Activated CD8-positive, alpha-beta memory T cell treated with anti-CD3 and anti-CD28 coated beads for 36 hours (primary cell): ENCODE data around the gene PRRT1. TPM values are rescaled to one million over a fixed set of nuclear protein-coding genes. Genes with fewer than 3 reads are reported as not detected.

Experiments used
- CTCF ChIA-PET: fragments of 350-600 bp; sonication (Branson Sonifier 250); formaldehyde crosslinking; loops from one replicate; lab custom pipeline; 2021; ENCODE audit warnings: antibody characterized with exemption; lab: Charles Lee
- POLR2A ChIA-PET: fragments of 350-600 bp; sonication (Branson Sonifier 250); formaldehyde crosslinking; loops from one replicate; lab custom pipeline; 2021; ENCODE audit warnings: antibody characterized with exemption; lab: Charles Lee
- total RNA-seq, 2 experiments: library from RNA; stranded (reverse); gene quantifications; one replicate each; pipeline ENCODE4 v1.2.3, GENCODE V29; 2021

Gene PRRT1
- total RNA-seq, 2 experiments from 2014 or later, result 0.61 TPM

DNA sequence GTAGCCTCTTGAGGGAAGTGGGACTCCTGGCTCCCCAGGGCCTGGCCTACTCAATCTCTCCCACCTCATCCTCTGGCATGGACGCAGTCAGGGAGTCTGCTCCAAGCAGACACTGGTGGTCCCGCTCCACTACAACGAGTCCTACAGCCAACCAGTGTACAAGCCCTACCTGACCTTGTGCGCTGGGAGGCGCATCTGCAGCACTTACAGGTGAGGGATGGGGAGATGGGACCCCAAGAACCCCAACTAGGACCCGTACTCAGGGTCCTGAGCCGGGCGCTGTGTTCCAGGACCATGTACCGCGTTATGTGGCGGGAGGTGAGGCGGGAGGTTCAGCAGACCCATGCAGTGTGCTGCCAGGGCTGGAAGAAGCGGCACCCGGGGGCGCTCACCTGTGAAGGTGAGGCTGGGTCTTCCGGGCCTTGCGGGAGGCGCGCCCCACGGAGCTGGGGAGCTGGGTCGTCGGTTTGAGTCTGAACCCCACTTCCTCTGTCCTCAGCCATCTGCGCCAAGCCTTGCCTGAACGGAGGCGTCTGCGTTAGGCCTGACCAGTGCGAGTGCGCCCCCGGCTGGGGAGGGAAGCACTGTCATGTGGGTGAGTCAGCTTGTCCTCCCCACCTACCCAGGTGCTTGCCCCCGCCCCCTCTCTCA is 14.8 kb upstream of the PRRT1 start:
- CTCF ChIA-PET, result no interaction called here
- POLR2A ChIA-PET, result no interaction called here

DNA sequence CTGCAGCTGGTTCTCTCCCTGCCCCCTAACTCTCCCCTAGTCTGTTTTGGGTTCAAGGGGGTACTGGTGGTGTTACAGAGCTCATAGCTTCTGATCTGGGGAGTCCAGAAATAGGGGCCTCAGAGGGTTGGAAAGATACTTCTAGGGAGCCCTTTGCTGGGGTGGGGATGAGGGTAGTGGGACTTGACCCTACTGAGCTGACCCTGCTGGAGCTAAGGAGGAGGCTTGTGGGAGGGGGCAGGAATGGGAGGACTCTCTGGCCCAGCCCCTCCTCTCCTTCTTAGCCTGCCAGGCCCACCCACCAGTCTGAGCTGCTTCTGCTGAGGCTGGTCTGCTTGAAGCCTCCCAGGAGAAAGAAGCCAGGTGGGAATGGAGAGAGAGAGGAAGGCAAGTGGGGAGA is 12.6 kb upstream of the PRRT1 start, which contains the start of gene EGFL8:
Gene EGFL8, plus strand, starts transcription at position 301 of the 400 bp plus-strand sequence. CDS start 1,571 bp downstream, outside the sequence.
- CTCF ChIA-PET, result interaction anchor here (1.6 kb wide), 1 partner anchor 10 kb away, joined by 4 read pairs; no protein-coding TSS in a partner anchor
- POLR2A ChIA-PET, result interaction anchor here (0.6 kb wide), 1 partner anchor 502 kb away, joined by 6 read pairs; no protein-coding TSS in a partner anchor

DNA sequence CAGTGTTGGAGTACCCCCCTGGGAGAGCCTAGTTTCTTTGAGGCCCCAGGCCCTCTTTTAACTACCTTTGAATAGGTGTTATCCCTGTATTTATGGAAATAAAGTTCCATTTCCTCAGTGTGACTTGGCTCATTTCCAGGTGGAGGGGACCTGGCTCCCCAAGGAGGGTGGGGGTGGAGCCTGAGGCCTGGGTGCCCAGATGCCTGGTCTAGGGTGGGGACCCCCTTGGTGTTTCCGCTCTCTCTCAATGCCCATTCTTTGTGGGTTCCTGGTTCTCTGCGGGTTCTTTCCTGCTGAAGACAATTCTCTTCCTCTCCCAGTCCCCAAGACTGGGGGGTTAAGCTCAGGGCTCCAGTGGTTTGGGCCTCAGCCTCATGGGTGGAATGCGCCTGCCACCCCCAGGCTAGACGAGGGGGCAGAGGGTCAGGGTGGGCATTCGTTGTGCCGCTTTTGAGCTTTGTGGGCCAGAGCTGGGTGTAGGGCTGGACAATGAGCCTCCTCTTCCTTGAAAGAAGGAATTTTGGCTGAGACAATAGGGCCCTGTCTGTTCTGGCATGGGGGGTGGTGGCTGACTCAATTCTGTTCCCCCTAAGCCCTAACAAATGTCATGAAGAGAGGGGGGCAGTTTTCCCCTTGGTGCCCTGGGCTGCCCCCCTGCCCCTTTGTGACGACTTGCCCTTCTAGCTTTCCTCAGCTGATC is 12.0 kb upstream of the PRRT1 start:
- POLR2A ChIA-PET, result interaction anchor here (0.6 kb wide), 1 partner anchor 501 kb away, joined by 6 read pairs; no protein-coding TSS in a partner anchor
- CTCF ChIA-PET, result no interaction called here

DNA sequence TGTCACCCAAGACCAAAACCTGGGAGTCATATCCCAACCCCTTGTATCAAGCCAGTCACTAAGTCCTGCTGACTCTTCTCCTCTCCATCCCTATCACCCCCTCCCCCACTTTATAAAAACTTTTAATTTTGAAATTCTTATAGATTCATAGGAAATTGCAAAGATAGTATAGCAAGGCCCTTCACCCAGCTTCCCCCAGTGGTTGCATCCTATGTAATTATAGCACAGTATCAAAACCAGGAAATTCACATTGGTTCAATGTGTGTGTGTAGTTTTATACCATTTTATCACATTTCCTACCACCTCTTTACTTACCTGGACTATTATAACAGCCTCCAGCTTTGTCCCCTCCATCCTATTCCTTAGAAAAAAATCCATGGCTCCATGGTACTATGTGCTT is 6.3 kb upstream of the PRRT1 start:
- POLR2A ChIA-PET, result no interaction called here
- CTCF ChIA-PET, result interaction anchor here (1.2 kb wide), 1 partner anchor 37 kb away, joined by 3 read pairs; no protein-coding TSS in a partner anchor

DNA sequence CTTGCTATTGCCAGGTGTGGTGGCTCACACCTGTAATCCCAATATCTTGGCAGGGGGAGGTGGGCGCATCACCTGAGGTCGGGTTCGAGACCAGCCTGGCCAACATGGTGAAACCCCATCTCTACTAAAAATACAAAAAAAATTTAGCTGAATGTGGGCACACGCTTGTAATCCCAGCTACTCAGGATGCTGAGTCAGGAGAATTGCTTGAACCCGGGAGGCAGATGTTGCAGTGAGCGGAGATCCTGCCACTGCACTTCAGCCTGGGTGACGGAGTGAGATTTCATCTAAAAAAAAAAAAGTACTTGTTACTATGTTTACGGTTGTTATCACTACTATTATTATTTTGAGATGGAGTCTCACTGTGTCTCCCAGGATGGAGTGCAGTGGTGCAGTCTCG is 5.2 kb upstream of the PRRT1 start:
- ChIA-PET POLR2A (no interaction called here), CTCF (interaction anchor here (0.7 kb wide), 1 partner anchor 38 kb away, joined by 4 read pairs; no protein-coding TSS in a partner anchor)

DNA sequence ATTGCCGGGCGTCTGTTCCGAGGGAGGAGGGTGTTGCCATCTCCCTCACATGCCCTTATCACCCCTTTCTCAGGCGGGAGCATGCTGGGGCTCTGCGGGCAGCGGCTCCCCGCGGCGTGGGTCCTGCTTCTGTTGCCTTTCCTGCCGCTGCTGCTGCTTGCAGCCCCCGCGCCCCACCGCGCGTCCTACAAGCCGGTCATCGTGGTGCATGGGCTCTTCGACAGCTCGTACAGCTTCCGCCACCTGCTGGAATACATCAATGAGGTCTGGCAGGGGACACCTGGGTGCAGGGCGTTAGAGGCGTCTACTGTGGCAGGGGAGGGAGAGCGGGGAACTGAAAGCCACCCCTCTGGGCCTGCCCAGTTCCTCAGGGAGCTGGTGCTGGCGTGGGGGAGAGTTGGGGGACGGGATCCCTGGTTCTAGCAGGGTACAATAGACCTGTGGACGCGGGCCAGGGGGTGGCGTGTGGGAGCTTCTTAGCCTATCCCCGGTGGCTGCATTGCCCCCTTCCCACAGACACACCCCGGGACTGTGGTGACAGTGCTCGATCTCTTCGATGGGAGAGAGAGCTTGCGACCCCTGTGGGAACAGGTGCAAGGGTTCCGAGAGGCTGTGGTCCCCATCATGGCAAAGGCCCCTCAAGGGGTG is 2.9 kb upstream of the PRRT1 start:
- POLR2A ChIA-PET, result interaction anchor here (0.5 to 0.9 kb wide), 2 partner anchors 15 to 36 kb away, joined by 3 to 5 read pairs; no protein-coding TSS in a partner anchor
- CTCF ChIA-PET, result interaction anchor here (0.7 to 1.2 kb wide), 5 partner anchors 10 to 78 kb away, joined by 3 to 6 read pairs (median 4); partner anchors contain the start of genes EGFL8 and FKBPL

DNA sequence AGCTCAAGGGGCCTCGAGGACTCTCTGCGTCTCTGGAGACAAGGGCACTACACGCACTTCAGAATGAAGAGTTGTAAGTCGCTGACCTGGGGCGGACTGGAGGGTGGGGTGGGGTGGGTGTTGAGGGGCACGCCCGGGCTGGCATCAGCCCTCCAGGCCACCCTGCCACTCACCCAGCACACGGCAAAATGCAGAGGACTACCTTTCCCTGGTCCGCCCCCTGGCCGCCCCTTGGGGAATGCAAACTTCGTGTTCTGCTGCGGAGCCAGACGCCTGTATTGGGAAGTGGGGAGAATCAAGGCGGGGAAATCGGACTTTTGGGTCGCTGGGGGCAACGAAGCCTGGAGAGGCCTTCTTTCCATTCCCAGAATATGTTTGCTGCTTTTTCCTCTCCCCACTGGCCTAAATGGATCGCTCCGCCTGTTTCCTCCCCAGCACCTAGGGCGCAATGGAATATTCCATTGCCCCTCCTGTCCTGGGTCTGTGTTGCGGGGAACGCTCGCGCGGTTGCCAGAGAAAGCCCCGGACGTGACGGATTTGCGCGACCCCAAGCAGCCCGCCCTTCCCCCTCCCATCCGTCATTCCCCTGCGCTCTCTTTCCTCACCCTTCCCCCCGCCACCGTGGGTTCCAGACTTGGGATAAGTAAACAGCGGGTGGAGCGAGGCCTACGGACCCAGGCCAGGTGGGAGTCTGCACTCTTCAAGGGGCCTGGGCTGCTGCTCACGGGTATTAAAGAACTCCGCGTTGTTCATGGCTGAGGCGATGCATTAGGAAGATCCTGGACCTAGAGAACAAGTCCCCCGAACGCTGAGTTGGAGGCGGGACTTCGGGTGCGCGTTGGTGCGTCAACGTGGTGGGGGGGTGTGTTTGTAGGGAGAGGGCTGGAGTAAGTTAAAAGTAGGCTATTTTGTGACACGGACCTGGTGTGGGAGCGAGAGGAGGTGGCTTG is 2.1 kb upstream of the PRRT1 start, which contains the start of gene PPT2:
Gene PPT2, plus strand, starts transcription at position 578 of the 950 bp plus-strand sequence. CDS start 454 bp downstream, outside the sequence.
- CTCF ChIA-PET, result interaction anchor here (1.1 to 1.2 kb wide), 3 partner anchors 11 to 35 kb away, joined by 4 to 6 read pairs (median 5); partner anchors contain the start of genes EGFL8 and FKBPL
- POLR2A ChIA-PET, result interaction anchor here (0.5 to 0.9 kb wide), 2 partner anchors 14 to 35 kb away, joined by 3 to 5 read pairs; no protein-coding TSS in a partner anchor

DNA sequence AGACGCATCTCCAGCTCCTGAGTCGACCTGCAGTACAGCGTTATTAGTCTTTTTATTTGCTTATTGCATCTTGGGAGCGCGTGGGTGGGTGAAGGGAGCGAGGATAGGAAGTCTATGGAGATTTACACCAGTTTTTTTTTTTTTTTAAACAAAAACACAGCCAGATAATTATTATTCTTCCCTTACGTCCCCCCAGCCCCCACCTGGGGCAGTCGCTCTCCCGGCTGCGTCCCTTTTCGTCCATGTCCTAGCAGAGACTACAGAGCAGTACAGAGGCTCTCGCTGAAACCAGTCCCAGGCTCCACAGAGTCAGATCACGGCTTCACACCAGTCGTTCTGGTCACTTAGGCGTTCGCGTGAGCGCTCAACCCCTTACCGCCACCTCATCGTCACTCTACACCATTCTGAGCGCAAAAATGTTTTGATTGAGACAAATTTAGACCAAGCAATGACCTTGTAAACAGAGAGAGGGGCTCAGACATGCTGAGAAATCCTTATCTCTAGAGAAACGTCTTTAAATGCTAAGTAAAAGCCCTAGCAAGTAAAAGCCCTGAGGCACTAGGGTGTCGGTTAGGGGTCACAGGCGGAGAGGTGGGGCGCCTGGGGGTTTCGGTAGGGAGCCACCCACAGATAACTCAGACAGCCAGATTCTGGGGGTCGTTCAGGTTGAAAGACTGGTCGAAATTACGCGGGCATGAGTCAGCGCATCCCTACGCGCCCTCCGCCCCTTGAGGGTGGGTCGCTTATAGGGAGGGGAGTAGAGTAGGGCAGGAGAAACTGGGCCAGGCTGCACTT is 1.2 kb upstream of the PRRT1 start:
- CTCF ChIA-PET, result interaction anchor here (0.7 kb wide), 1 partner anchor 42 kb away, joined by 3 read pairs; no protein-coding TSS in a partner anchor
- POLR2A ChIA-PET, result interaction anchor here (0.6 to 0.7 kb wide), 2 partner anchors 34 to 111 kb away, joined by 3 read pairs; no protein-coding TSS in a partner anchor

DNA sequence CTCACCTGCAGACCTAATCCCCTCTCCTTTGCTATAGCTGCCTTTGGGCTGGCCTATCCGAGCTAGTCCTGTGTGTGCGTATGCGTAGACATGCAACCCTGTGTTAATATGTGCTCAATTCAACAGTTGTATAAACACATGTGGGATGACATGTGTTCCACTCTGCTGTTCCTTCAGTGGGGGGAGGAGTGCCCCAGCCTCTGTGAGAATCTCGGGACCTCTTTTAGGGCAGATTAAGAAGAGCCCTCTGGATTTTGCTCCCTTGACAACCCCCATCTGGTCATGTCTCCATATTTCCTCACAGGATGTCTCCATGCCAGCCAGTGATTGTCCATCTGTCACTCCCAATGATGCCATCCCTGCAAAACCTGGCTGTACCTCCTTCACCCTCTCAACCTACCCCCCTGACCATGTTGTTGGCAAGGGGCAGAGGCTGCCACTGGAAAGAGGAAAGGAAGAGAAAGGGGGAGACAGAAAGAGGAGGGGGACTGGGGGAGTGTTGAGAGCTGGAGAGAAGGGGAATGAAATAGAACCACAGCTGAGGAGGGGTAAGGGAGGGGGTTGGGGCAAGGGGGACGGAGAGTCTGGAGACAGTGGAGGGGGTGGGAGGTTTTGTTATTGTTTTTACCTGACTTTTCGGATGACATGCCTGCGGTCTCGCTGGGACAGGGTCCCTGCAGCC is 417 bp downstream of the PRRT1 start:
- POLR2A ChIA-PET, result no interaction called here
- CTCF ChIA-PET, result interaction anchor here (1.3 kb wide), 1 partner anchor 32 kb away, joined by 3 read pairs; no protein-coding TSS in a partner anchor

DNA sequence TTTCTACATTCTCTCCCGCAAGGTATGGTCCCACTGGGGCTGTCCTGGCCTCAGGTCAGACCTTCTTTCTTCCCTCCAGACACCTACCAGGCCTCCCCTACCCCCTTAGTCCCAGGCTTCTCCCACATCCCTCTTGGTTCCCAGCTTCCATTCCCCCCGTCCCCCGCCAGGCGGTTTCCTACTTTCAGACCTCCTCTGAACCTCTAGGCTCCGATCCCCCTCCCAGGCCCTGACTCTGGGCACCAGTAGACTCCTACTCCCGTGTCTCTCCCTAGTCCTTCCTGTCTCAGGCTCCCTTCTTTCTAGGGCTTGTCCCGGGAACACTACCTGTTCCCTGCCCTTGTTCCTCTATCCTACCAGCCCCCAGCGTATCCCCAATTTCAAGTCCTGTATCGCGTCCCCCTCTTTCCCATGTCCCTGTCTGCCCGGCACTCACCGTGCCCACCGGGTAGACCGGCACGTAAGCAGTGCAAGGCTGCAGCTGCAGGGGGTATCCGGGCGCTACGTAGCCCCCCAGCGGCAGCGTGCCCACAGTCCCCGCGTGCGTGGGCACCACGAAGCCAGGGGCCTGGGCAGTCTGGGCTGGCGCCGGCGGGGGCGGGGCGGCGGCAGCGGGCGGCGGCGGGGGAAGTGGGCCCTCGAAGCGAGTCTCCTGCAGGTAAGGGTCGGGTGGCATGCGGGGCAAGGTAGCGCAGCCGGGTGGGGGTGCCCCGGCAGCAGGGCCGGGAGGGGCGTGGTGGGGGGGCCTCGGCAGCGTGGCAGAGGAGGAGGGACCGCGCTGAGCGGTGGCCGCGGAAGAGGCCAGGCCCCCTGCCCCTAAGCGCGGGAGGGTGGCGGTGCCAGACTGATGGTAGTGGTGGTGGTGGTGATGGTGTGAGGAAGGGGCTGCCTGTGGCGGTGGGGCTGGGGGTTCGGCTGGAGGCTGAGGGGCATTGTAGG is 1.5 kb downstream of the PRRT1 start:
- ChIA-PET POLR2A (no interaction called here), CTCF (interaction anchor here (1.3 kb wide), 1 partner anchor 31 kb away, joined by 3 read pairs; no protein-coding TSS in a partner anchor)

DNA sequence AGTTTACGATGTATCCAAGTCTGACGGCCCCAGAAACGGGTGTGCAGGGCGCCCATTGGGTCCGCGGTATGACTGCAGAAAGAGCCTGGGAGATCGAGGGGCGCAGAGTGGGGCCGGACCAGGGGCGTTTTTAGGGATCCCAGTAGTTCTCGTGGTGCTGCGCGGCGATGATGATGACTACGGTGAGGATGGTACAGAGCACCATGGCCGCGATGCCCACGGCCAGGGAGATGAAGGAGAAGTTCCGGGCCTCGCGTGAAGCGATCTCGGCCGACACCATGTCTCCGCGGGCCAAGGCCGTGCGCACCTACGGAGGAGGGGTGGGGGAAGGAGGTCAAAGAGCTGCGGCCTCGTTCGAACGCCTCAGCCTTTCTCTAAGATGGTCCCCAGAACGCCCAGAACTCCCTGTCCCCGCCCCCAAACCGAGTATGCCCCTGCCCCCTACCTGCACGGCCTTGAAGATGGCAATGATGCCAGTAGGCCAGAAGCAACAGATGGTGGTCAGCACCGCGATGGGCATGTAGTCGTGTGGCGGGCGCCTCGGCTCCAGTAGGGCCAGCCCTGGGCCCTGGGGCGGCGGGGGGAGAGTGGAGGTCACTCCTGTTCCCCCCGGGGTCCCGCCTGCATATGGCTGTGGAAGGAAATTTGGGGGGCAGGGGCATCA is 2.5 kb downstream of the PRRT1 start:
- CTCF ChIA-PET, result no interaction called here
- POLR2A ChIA-PET, result no interaction called here

DNA sequence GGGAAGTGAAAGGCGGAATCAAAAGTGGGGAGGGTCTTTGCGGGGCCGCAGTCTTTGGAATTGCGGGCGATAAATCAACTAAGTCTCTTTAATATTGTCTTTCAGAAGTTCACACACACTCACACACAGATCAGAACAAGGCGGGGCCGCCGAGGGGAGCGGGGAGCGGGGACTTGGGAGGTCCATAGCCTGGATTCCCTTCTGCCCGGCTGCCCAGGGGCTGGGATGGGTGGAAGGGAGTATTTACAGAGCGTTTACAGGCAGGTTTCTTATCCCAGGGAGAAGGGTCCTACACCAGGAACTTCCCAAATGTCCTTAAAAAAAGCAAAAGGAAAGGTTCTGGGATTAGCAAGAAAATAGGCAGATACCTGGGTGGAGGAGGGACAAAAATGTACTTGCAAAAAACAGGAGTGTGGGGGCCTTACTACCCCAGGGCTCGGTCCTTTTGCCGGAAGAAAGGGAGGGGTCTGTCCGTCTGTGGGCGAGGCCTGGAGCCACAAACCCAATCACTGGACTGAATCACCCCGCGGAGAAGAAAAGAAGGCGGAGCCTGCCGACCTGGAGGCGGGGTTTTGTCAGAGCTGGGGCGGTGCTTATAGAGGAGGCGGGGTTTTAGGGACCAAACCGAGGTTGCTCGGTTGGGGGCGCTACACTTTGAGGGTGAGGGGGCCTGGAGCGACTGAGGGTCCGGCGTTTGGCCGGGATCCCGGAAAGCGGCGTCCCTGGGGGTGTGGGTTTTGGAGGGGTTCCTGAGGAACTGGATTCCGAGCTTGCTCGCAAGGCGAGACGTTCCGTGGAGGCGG is 3.2 kb downstream of the PRRT1 start:
- ChIA-PET CTCF (interaction anchor here (1.2 kb wide), 1 partner anchor 19 kb away, joined by 4 read pairs; no protein-coding TSS in a partner anchor), POLR2A (no interaction called here)

DNA sequence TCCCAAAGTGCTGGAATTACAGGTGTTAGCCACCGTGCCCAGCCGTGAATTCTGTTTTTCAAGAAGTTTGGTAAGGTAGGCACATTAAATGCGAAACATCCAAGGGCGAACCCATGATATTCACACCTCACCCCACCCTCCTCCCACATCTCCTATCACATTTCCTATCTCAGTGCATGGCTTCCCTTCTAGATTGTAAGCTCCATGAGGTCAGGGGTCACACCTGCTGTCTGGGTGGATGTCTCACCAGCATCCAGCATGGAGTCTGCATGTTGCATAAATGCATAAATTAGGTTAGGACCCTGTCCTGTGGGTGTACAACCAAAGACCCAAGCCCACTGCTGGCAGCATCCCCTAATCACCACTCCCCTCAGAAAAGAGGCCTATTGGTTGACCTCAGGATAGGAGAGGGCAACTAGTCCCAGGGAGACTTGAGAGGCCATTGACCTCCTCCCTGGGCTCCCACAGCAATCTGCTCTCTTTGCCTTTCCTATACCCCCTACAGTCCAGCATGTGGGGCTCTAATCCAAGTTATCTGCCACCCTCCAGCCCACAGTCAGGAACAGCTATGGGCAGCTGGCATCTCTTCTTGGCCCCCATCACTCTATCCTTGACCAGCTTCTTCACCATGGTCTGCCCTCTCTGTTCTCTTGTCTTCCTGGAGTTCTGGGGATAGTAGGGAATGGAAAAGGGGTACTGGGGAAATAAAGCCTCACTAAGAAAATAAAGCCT is 4.2 kb downstream of the PRRT1 start:
- ChIA-PET POLR2A (no interaction called here), CTCF (interaction anchor here (1.2 kb wide), 1 partner anchor 18 kb away, joined by 4 read pairs; no protein-coding TSS in a partner anchor)

DNA sequence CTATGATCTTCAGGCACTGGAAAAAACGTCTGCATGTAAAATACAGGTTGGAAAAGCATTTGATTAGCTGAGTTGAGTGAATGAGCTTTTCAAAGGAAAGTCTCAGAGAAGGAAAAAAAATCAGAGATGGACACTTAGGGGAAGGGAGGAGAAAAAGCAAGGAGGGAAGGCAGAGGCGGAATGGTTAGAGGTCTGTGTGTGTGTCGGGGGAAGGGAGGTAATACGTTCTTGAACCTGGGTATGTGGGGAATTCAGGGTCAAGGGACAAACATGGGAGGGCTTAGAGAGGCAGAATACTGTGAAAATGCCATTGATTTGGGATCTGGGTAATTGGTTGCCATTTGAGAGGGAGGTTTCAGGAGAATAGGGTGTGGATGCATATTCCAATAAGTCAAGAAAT is 5.1 kb downstream of the PRRT1 start:
- POLR2A ChIA-PET, result no interaction called here
- CTCF ChIA-PET, result no interaction called here
